Right lobe of liver (tissue), 6 donors: ENCODE results near the gene GPHA2. TPM values are rescaled to one million over a fixed set of nuclear protein-coding genes. Genes with fewer than 3 reads are reported as not detected.

Experiments
- ATAC-seq, 4 donors: fragments of 200-7000 bp; cut with Tn5 transposase; one replicate each; pipeline ENCODE4 v1.9.1; 2020; ENCODE audit warnings: mild to moderate bottlenecking in 4 of 4, moderate library complexity in 4 of 4
- DNase-seq, 3 donors: peaks; one replicate each; pipeline ENCODE4 v3.0.0-alpha.2; 2020
- H3K27ac ChIP-seq, 3 donors: fragments of 200-600 bp; one replicate each; pipeline ENCODE4 v1.8.0; 2022
- H3K27me3 ChIP-seq, 2 donors: fragments of 200-600 bp; one replicate each; pipeline ENCODE4 v1.8.0; 2022
- H3K36me3 ChIP-seq, 4 donors: fragments of 200-600 bp; sonication (generic) in 1 of 4; one replicate each; pipeline versions ENCODE4 v1.5.1 to v1.8.0; 2017 to 2022; ENCODE audit warnings: control low read depth in 1 of 4
- H3K4me1 ChIP-seq, 4 donors: fragments of 200-600 bp; sonication (generic) in 1 of 4; one replicate each; pipeline versions ENCODE4 v1.5.1 to v1.8.0; 2017 to 2022; ENCODE audit warnings: control low read depth in 1 of 4
- H3K4me3 ChIP-seq, 3 donors: fragments of 200-600 bp; one replicate each; pipeline ENCODE4 v1.8.0; 2022
- H3K9me3 ChIP-seq, 4 donors: fragments of 200-600 bp; sonication (generic) in 1 of 4; one replicate each; pipeline versions ENCODE4 v1.5.1 to v1.8.0; 2017 to 2022; ENCODE audit warnings: control low read depth in 1 of 4
- POLR2A ChIP-seq: fragments of 450-650 bp; IDR thresholded peaks from one replicate; pipeline ENCODE4 v1.6.1; 2017; ENCODE audit warnings: antibody characterized with exemption, mild to moderate bottlenecking
- WGBS: methylation state at CpG from one replicate; pipeline ENCODE4 v1.1.6; 2018; ENCODE audit warnings: low coverage, low lambda C conversion rate; ENCODE audit not compliant: insufficient coverage; ENCODE audit errors: missing lambda C conversion rate; 5-methylcytosine and 5-hydroxymethylcytosine counted together
- intact Hi-C, 2 donors: fragments of 100-400 bp; cut with DNase I; formaldehyde crosslinking; loops; one replicate each; pipeline versions ENCODE4 v1.11.2 to v1.14.1; 2022
- total RNA-seq, 6 experiments: library from RNA; depleted of rRNA in 2 of 6; stranded (reverse); fragments of >200 nt in 2 of 6; fragmentation: NEBNext Ultra II Directional in 3 of 6; extraction: Animal tissue kit (Norgen Biotek cat#: 25700) in 3 of 6; gene quantifications; one replicate each; pipeline versions ENCODE4 v1.1.0 to v1.2.4, GENCODE V29; 2016 to 2023
- TF ChIP-seq, protein P1 (sequence below), 4 donors: fragments of 200-600 bp in 3 of 4; fragments of 450-650 bp in 1 of 4; IDR thresholded peaks; one replicate each; pipeline versions ENCODE4 v1.5.1 to v1.8.0; 2016 to 2022; ENCODE audit warnings: antibody characterized with exemption in 4 of 4, mild to moderate bottlenecking in 2 of 4
- donor health status: DM: no; HTN: yes; CAD: no.
- donor health status: DM: no; HTN: no; CAD: no.
- donor health status: DM: no; HTN: no; CAD: no.
- donor health status: DM: no; HTN: yes; CAD: no.
- donor health status: DM: no; HTN: yes; CAD: no.

The GPHA2 gene
- total RNA-seq, 6 experiments from 2014 or later: 0.46 TPM; not detected in 5

DNA sequence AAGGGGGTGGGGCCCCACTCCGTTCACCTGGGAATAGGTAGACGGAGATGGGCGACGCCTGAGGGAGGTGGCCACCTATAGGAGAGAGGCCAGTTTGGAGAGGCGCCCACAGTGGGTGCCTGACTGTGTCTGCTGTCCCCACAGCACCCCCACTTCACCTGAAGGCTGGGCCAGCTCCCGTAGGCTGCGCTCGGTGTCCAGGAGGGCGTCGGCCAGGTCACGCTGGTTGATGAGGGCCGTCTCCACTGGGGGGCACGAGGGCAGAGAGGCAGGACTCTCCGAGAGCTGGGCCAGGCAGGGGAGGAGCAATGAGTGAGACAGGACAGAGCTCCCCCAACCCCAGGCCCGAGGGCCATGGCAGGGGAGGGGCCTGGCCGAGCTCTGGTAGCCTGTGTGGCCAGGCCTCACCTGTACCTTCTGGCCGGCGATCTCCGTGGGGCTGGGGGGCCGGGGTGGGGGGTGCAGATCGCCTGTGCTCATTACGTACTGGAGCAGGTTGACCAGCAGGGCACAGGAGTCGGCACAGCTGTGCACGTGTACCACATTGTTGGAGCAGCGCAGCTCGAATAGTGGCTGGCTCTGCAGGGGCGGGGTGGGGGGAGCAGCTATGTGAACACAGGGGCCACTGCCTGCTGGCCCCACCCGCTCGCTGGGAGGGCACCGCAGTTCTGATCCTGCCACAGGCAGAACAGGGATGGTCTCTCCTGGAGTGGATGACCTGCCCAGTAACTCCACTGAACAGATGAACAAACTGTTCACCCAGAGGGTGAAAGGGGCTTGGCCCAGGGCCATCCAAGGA is 33.4 kb downstream of the GPHA2 start:
- H3K4me1 ChIP-seq: no peaks in the 10 kb centered on the region
- TF ChIP-seq, protein P1, sequence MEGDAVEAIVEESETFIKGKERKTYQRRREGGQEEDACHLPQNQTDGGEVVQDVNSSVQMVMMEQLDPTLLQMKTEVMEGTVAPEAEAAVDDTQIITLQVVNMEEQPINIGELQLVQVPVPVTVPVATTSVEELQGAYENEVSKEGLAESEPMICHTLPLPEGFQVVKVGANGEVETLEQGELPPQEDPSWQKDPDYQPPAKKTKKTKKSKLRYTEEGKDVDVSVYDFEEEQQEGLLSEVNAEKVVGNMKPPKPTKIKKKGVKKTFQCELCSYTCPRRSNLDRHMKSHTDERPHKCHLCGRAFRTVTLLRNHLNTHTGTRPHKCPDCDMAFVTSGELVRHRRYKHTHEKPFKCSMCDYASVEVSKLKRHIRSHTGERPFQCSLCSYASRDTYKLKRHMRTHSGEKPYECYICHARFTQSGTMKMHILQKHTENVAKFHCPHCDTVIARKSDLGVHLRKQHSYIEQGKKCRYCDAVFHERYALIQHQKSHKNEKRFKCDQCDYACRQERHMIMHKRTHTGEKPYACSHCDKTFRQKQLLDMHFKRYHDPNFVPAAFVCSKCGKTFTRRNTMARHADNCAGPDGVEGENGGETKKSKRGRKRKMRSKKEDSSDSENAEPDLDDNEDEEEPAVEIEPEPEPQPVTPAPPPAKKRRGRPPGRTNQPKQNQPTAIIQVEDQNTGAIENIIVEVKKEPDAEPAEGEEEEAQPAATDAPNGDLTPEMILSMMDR (IDR thresholded peaks at IDR 0.05): no peak
- no peak for TF ChIP-seq POLR2A
- no peak overlapping the region for H3K27ac ChIP-seq
- ATAC-seq: no peak
- H3K9me3 ChIP-seq: no peaks in the 10 kb centered on the region
- H3K27me3 ChIP-seq: no peaks in the 10 kb centered on the region
- WGBS: no CpG with 5 or more reads among the region's 30 CpGs
- H3K36me3 ChIP-seq: peaks cover 0 to 80% (median 30%) of the 10 kb centered on the region in 4 donors
- intact Hi-C loops: no loop called here
- H3K4me3 ChIP-seq: no peak overlapping the region
- no peak for DNase-seq

DNA sequence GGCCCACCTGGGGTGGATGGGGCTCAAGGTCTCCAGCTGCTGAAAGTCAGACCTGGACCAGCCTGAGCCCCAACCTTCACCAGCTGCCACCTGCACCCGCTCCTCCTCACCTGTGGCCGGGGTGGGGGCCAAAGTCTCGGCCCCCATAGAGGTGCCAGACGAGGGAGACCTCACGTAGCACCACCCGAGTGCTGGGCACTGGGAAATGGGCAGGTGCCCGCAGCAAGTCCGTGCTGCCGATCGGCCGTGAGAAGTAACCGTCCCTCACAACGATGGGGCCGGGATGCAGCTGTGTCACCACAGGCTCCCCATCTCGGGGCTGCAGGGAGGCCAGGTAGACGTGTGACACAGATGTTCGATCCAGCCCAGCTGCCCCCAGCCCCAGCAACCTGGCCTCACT is 34.9 kb downstream of the GPHA2 start:
- TF ChIP-seq, protein P1 (IDR thresholded peaks at IDR 0.05): no peak
- no peak for TF ChIP-seq POLR2A
- Histone ChIP-seq H3K9me3 (no peaks in the 10 kb centered on the region), H3K36me3 (peaks cover 0 to 69% (median 26%) of the 10 kb centered on the region in 4 donors), H3K27ac (no peak overlapping the region), H3K4me3 (no peak overlapping the region), H3K4me1 (no peaks in the 10 kb centered on the region), H3K27me3 (no peaks in the 10 kb centered on the region)
- WGBS: no CpG with 5 or more reads among the region's 17 CpGs
- DNase-seq (peak in 1 of 3 donors; percentile 41), ATAC-seq (no peak)
- intact Hi-C loops: no loop called here

DNA sequence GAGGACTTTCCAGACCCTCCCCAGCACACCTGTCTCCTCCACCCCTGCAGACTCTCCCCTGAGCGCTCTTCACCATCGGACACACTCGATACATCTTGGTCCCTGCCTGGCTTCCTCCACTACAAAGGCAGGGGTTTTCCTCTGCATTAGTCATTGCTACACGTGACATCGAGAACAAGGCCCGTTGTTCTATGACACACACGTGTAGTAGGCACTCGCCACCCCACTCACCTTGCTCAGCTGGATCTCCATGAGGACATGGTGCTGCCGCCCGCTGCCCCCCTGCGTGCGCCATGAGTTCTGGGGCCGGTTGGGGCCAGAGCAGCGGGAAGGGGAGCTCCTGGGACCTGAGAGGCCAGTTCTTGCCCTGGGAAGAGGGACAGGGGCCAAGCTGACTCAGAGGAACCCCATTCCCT is 35.4 kb downstream of the GPHA2 start:
- no peak for TF ChIP-seq POLR2A
- TF ChIP-seq, protein P1 (IDR thresholded peaks at IDR 0.05): no peak
- peaks cover 0 to 64% (median 25%) of the 10 kb centered on the region in 4 donors for H3K36me3 ChIP-seq
- H3K9me3 ChIP-seq: no peaks in the 10 kb centered on the region
- intact Hi-C loops: no loop called here
- H3K27ac ChIP-seq: no peak overlapping the region
- ATAC-seq (no peak), DNase-seq (no peak)
- H3K4me3 ChIP-seq: no peak overlapping the region
- H3K27me3 ChIP-seq: no peaks in the 10 kb centered on the region
- no peaks in the 10 kb centered on the region for H3K4me1 ChIP-seq
- 67% methylated on average over 7 of the region's 14 CpGs for WGBS

DNA sequence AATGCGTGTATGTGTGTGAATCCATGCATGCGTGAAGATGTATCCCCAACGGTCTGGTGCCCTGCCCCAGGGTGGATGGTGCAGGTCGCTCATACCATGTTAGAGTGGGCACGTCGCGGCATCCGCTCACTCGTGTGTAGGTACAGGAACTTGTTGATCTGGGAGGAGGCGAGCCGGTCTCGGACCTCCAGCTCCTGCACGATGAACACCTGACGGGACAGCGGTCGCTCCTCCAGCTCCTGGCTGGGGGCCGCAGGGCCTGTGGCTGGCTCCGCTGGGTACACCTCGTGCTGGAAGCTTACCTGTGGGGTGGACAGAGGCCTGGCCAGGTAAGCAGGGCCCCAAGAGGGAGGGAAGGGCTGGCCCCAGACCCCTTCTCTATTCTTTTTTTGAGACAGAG is 37.2 kb downstream of the GPHA2 start:
- peak; percentile 24 to 54 (median 43) for DNase-seq
- intact Hi-C loops: loop anchor here in 1 of 2 donors (5.0 kb wide), 1 partner anchor 46 kb away; no protein-coding TSS in a partner anchor

More for the DNA sequence above, 37.2 kb downstream of the GPHA2 start:
- Histone ChIP-seq H3K4me3 (no peak overlapping the region), H3K27me3 (no peaks in the 10 kb centered on the region), H3K36me3 (peaks cover 0 to 54% (median 19%) of the 10 kb centered on the region in 4 donors), H3K9me3 (no peaks in the 10 kb centered on the region), H3K27ac (no peak overlapping the region), H3K4me1 (peaks cover 0 to 14% (median 6%) of the 10 kb centered on the region in 4 donors)
- TF ChIP-seq, protein P1 (IDR thresholded peaks at IDR 0.05): no peak
- TF ChIP-seq POLR2A: no peak
- WGBS: 100% methylated on average over 2 of the region's 19 CpGs
- ATAC-seq: no peak
